Thoracic aorta (tissue), 2 donors: ENCODE data around the gene BRWD1. TPM values are rescaled to one million over a fixed set of nuclear protein-coding genes. Genes with fewer than 3 reads are reported as not detected.
"Not testable (repeated sequence)": the region's sequence is repeated elsewhere in the genome, so short reads cannot be mapped to it uniquely, and the experiment has no call there.

Source experiments
- ATAC-seq: fragments of 150-250 bp; one replicate; pipeline ENCODE4 v1.8.0; 2017; ENCODE audit warnings: low read depth; ENCODE audit not compliant: insufficient number of reproducible peaks, low FRiP score
- DNase-seq: peaks from one replicate; pipeline ENCODE4 v3.0.0-alpha.2; 2020; ENCODE audit warnings: low spot score
- H3K27ac ChIP-seq, 2 donors: fragments of 200-600 bp; sonication (generic); 1 replicate in 1 of 2; 2 replicates in 1 of 2; pipeline ENCODE4 v1.5.1; 2016; ENCODE audit warnings: mild to moderate bottlenecking in 2 of 2, moderate library complexity in 2 of 2
- H3K27me3 ChIP-seq: fragments of 200-600 bp; sonication (generic); replicated peaks from 2 replicates; pipeline ENCODE4 v1.6.0; 2016; ENCODE audit warnings: mild to moderate bottlenecking; ENCODE audit not compliant: insufficient read depth
- H3K36me3 ChIP-seq: fragments of 200-600 bp; sonication (generic); one replicate; pipeline ENCODE4 v1.5.1; 2016
- H3K4me1 ChIP-seq, 2 donors: fragments of 200-600 bp; sonication (generic); 1 replicate in 1 of 2; 2 replicates in 1 of 2; pipeline versions ENCODE4 v1.5.1 to v1.6.0; 2016; ENCODE audit warnings: low read depth in 2 of 2, mild to moderate bottlenecking in 1 of 2; ENCODE audit not compliant: control insufficient read depth in 1 of 2
- H3K4me3 ChIP-seq: fragments of 200-600 bp; sonication (generic); 2 replicates; pipeline ENCODE4 v1.5.1; 2016; ENCODE audit warnings: mild to moderate bottlenecking
- H3K9me3 ChIP-seq: fragments of 200-600 bp; sonication (generic); 2 replicates; pipeline ENCODE4 v1.5.1; 2016
- total RNA-seq, 2 donors: library from RNA; depleted of rRNA; stranded (reverse); fragments of >200 nt; gene quantifications; one replicate each; pipeline versions ENCODE4 v1.1.0 to v1.2.3, GENCODE V29; 2016
- TF ChIP-seq, protein P1 (sequence below): fragments of 200-600 bp; sonication (generic); IDR thresholded peaks from one replicate; pipeline ENCODE4 v1.5.1; 2019; ENCODE audit warnings: antibody characterized with exemption

Gene BRWD1
- total RNA-seq, 2 donors from 2014 or later: 56.0 to 81.6 TPM

DNA sequence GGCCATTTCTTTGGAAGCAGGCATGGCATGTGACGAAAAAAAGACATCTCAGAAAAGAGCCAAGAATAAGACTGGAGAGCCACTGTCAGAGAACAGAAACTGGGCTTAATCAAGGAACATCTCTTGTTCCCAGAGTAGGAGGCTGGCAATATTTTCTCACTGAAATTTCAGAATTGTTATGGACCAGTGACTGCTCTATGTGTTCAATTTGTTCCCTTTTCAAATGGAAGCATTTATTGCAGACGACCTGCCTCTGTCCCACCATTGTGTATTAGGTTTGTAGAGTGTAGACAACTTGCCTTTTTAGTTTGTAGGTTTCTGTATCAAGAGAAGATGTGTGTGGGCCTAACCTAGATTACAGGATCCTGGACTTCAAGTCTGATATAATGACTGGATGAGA lies 148.9 kb downstream of the BRWD1 start:
- no peak overlapping the region for H3K27ac ChIP-seq
- ATAC-seq (no peak), DNase-seq (no peak)
- H3K9me3 ChIP-seq: peaks cover 5% of the 10 kb centered on the region
- H3K4me3 ChIP-seq: no peak overlapping the region
- H3K27me3 ChIP-seq: no peaks in the 10 kb centered on the region
- TF ChIP-seq, protein P1, sequence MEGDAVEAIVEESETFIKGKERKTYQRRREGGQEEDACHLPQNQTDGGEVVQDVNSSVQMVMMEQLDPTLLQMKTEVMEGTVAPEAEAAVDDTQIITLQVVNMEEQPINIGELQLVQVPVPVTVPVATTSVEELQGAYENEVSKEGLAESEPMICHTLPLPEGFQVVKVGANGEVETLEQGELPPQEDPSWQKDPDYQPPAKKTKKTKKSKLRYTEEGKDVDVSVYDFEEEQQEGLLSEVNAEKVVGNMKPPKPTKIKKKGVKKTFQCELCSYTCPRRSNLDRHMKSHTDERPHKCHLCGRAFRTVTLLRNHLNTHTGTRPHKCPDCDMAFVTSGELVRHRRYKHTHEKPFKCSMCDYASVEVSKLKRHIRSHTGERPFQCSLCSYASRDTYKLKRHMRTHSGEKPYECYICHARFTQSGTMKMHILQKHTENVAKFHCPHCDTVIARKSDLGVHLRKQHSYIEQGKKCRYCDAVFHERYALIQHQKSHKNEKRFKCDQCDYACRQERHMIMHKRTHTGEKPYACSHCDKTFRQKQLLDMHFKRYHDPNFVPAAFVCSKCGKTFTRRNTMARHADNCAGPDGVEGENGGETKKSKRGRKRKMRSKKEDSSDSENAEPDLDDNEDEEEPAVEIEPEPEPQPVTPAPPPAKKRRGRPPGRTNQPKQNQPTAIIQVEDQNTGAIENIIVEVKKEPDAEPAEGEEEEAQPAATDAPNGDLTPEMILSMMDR: no peak
- peaks cover 1 to 4% of the 10 kb centered on the region in 2 donors for H3K4me1 ChIP-seq
- H3K36me3 ChIP-seq: no peaks in the 10 kb centered on the region

DNA sequence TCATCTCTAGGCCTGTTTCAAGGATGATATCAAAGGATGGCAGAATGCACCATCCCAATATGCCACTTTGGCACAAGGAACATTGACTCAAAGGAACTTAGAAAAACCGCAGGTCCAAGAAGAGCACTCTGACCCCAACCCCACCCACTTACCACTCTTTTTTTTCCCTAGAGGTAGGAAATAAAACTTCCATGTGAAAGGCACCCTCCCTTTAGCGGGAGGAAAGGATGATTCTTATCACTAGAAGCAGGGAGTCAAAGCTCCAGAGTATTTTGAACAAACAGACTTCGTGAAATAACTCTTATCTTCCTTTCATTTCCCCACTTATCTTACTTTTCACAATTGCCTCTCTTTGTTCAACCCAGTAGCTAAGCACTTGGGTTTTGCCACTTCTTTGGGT lies 152.4 kb downstream of the BRWD1 start:
- peaks cover 9 to 17% of the 10 kb centered on the region in 2 donors for H3K4me1 ChIP-seq
- no peak overlapping the region for H3K27ac ChIP-seq
- peaks cover 5% of the 10 kb centered on the region for H3K9me3 ChIP-seq
- no peaks in the 10 kb centered on the region for H3K36me3 ChIP-seq
- TF ChIP-seq, protein P1: no peak
- ATAC-seq: no peak
- H3K27me3 ChIP-seq: no peaks in the 10 kb centered on the region
- no peak for DNase-seq
- no peak overlapping the region for H3K4me3 ChIP-seq

DNA sequence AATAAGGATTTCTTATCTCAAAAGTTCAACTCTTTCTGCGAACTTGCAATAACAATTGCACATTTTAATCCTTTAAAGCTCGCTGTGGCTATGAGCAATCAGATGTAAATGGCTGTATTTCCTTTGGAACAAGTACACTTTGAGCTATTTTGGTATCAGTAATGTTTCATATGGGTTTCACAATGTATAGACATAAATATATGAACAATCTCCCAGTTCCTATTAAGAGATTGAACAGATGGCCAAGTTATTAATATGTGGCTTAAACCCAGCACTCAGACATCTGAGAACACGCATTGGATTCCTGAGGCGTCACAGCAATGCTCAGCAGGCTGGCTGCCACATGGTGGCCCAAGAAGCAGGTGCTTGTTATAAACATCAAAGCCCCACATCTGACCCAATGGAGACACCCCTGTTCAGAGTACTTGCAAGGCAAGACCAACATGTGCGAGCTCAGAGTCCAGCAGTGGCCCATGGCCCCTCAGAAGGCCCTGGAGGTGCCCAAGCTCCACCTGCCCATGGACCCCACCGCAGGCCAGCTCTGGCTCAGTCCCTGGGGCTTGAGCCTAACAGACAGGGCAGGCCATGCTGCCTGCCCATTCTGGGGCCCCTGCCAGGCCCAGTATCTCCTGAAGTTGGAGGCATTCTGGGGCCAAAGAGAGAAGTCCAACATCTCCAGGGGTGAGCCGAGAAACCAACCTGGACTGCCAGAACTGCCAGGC lies 153.9 kb downstream of the BRWD1 start:
- no peak for DNase-seq
- H3K4me1 ChIP-seq: peaks cover 12 to 28% of the 10 kb centered on the region in 2 donors
- no peak overlapping the region for H3K27ac ChIP-seq

DNA sequence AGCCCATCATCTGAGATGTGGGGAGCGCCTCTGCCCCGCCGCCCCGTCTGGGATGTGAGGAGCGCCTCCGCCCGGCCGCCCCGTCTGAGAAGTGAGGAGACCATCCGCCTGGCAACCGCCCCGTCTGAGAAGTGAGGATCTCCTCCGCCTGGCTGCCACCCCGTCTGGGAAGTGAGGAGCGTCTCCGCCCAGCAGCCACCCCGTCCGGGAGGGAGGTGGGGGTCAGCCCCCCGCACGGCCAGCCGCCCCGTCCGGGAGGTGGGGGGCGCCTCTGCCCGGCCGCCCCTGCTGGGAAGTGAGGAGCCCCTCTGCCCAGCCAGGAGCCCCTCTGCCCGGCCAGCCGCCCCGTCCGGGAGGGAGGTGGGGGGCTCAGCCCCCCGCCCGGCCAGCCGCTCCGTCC lies 156.2 kb downstream of the BRWD1 start:
- not testable (repeated sequence) for DNase-seq, H3K36me3 ChIP-seq, H3K27me3 ChIP-seq, H3K27ac ChIP-seq, H3K4me3 ChIP-seq, H3K9me3 ChIP-seq, ATAC-seq
- H3K4me1 ChIP-seq: peaks cover 12 to 28% of the 10 kb centered on the region in 2 donors

More for the DNA sequence above, 153.9 kb downstream of the BRWD1 start:
- Histone ChIP-seq H3K27me3 (no peaks in the 10 kb centered on the region), H3K36me3 (no peaks in the 10 kb centered on the region), H3K9me3 (peaks cover 3% of the 10 kb centered on the region), H3K4me3 (no peak overlapping the region)
- no peak for ATAC-seq
- TF ChIP-seq, protein P1: no peak

DNA sequence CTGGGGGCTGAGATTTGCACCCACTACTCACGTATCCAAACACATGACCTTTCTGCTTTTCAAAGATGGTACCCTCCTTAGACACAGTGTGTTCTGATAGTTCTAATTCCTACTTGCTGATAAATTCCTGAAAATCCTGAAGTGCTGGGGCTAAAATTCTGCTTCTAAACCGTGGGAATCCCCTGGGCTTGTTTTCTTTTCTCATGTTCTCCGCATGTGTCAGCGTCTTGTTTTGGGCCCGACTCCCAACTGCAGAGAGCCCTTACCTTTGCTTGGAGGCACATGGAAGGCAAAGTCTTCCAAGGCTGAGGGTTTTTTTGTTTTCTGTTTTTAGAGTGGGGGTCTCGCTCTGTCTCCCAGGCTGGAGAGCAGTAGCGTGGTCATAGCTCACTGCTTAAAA lies 157.4 kb downstream of the BRWD1 start:
- Histone ChIP-seq H3K9me3 (no peaks in the 10 kb centered on the region), H3K36me3 (no peaks in the 10 kb centered on the region), H3K27ac (peak overlapping the region; percentile 52 to 57), H3K4me1 (peaks cover 12 to 28% of the 10 kb centered on the region in 2 donors), H3K27me3 (no peaks in the 10 kb centered on the region), H3K4me3 (no peak overlapping the region)
- ATAC-seq (peak; percentile 44), DNase-seq (no peak)
- TF ChIP-seq, protein P1: no peak
